A549 (cell line): ENCODE data around the gene ZNF423. TPM values are rescaled to one million over a fixed set of nuclear protein-coding genes. Genes with fewer than 3 reads are reported as not detected.

Experiments used
- ATAC-seq, 2 experiments: fragments of 200-7000 bp in 1 of 2; fragments of >200 bp in 1 of 2; cut with Nextera tagmentation in 1 of 2; cut with Tn5 transposase in 1 of 2; 3 replicates each; pipeline versions ENCODE4 v1.8.0 to v1.9.1; 2018 to 2020; ENCODE audit warnings: mild to moderate bottlenecking in 1 of 2, moderate library complexity in 1 of 2
- CTCF ChIA-PET: fragments of 300-600 bp; sonication (Branson Sonifier 250); formaldehyde crosslinking; extraction: SDS; loops from one replicate; lab custom pipeline; 2021; ENCODE audit warnings: antibody characterized with exemption, inconsistent platforms; lab: Yijun Ruan, JAX
- POLR2A ChIA-PET: fragments of 350-600 bp; formaldehyde crosslinking; extraction: SDS; loops from one replicate; lab custom pipeline; 2021; ENCODE audit warnings: antibody characterized with exemption, inconsistent platforms; lab: Yijun Ruan, JAX
- DNase-seq, 2 experiments: peaks; one replicate each; pipeline versions ENCODE4 v3.0.0 to v3.0.0-alpha.2; 2011 to 2016; ENCODE audit warnings: low read depth in 1 of 2, low spot score in 1 of 2
- FAIRE-seq: peaks from 2 replicates; lab custom pipeline; 2011; peaks lifted over from hg19 to GRCh38; lab: Jason Lieb, UNC
- H3K27ac ChIP-seq, 2 experiments: fragments of >200 bp; sonication (Bioruptor Twin); formaldehyde crosslinking; 3 replicates each; pipeline ENCODE4 v1.5.1; 2016 to 2017
- H3K4me1 ChIP-seq: fragments of >200 bp; sonication (Bioruptor Twin); formaldehyde crosslinking; 3 replicates; pipeline ENCODE4 v1.6.1; 2016
- H3K4me2 ChIP-seq: fragments of >200 bp; sonication (Bioruptor Twin); formaldehyde crosslinking; 3 replicates; pipeline ENCODE4 v1.6.1; 2016
- H3K4me3 ChIP-seq: fragments of >200 bp; sonication (Bioruptor Twin); formaldehyde crosslinking; 3 replicates; pipeline ENCODE4 v1.5.1; 2016
- H3K9me3 ChIP-seq: fragments of >200 bp; sonication (Bioruptor Twin); formaldehyde crosslinking; 3 replicates; pipeline ENCODE4 v1.6.1; 2016
- BHLHE40 ChIP-seq: IDR thresholded peaks from 2 replicates; pipeline ENCODE4 v1.6.1; 2012; ENCODE audit warnings: low read depth, low read length, inconsistent platforms
- CBX2 ChIP-seq: fragments of 200-600 bp; sonication (generic); IDR thresholded peaks from 2 replicates; pipeline ENCODE4 v1.6.1; 2016; ENCODE audit warnings: low read depth, mild to moderate bottlenecking, borderline replicate concordance
- CBX8 ChIP-seq: fragments of 200-600 bp; sonication (generic); IDR thresholded peaks from 2 replicates; pipeline ENCODE4 v1.6.1; 2016
- CEBPB ChIP-seq, 2 experiments: fragments of >200 bp in 1 of 2; sonication (Bioruptor Twin) in 1 of 2; formaldehyde crosslinking in 1 of 2; IDR thresholded peaks; 2 replicates each; pipeline ENCODE4 v1.6.1; 2012 to 2016
- CHD2 ChIP-seq: fragments of 150-350 bp; IDR thresholded peaks from 2 replicates; pipeline ENCODE4 v1.6.1; 2014; ENCODE audit warnings: low read length; ENCODE audit not compliant: partially characterized antibody
- EHF ChIP-seq: fragments of 250-450 bp; sonication (Bioruptor Pico); IDR thresholded peaks from 2 replicates; pipeline ENCODE4 v1.5.0; 2020; ENCODE audit warnings: mild to moderate bottlenecking
- EP300 ChIP-seq, 2 experiments: fragments of >200 bp; sonication (Bioruptor Twin); formaldehyde crosslinking; IDR thresholded peaks; 2 replicates in 1 of 2; 3 replicates in 1 of 2; pipeline ENCODE4 v1.6.1; 2016 to 2017
- FOSB ChIP-seq: fragments of 250-450 bp; sonication (Bioruptor Pico); IDR thresholded peaks from 2 replicates; pipeline ENCODE4 v1.5.0; 2020; ENCODE audit warnings: mild to moderate bottlenecking, moderate library complexity
- FOSL2 ChIP-seq, 2 experiments: fragments of 450-650 bp in 1 of 2; fragments of >200 bp in 1 of 2; sonication (Bioruptor Twin) in 1 of 2; formaldehyde crosslinking; IDR thresholded peaks; 2 replicates each; pipeline versions ENCODE4 v1.5.0 to v1.6.1; 2016 to 2020; ENCODE audit warnings: mild to moderate bottlenecking in 1 of 2, moderate library complexity in 1 of 2
- FOXS1 ChIP-seq: fragments of 250-450 bp; sonication (Bioruptor Pico); IDR thresholded peaks from 2 replicates; pipeline ENCODE4 v1.5.0; 2020; ENCODE audit warnings: mild to moderate bottlenecking, moderate library complexity
- GATA3 ChIP-seq: IDR thresholded peaks from 2 replicates; pipeline ENCODE4 v1.6.1; 2012; ENCODE audit warnings: borderline replicate concordance
- HEYL ChIP-seq: fragments of 250-450 bp; sonication (Bioruptor Pico); IDR thresholded peaks from 2 replicates; pipeline ENCODE4 v1.8.0; 2021; ENCODE audit warnings: mild to moderate bottlenecking, moderate library complexity
- HOXB13 ChIP-seq: fragments of 250-450 bp; sonication (Bioruptor Pico); IDR thresholded peaks from 2 replicates; pipeline ENCODE4 v1.5.0; 2020; ENCODE audit warnings: low read depth, mild to moderate bottlenecking, moderate library complexity
- HOXB5 ChIP-seq: fragments of 250-450 bp; sonication (Bioruptor Pico); IDR thresholded peaks from 2 replicates; pipeline ENCODE4 v1.5.0; 2020; ENCODE audit warnings: mild to moderate bottlenecking, moderate library complexity
- KDM5A ChIP-seq: fragments of 200-600 bp; sonication (generic); IDR thresholded peaks from 2 replicates; pipeline ENCODE4 v1.6.1; 2016; ENCODE audit warnings: antibody characterized with exemption, mild to moderate bottlenecking
- MAFK ChIP-seq: fragments of 450-650 bp; IDR thresholded peaks from 2 replicates; pipeline ENCODE4 v1.6.1; 2014; ENCODE audit not compliant: partially characterized antibody
- MAZ ChIP-seq: fragments of 150-350 bp; IDR thresholded peaks from 2 replicates; pipeline ENCODE4 v1.6.1; 2014; ENCODE audit warnings: antibody characterized with exemption, low read depth, low read length, borderline replicate concordance
- MYC ChIP-seq: IDR thresholded peaks from 2 replicates; pipeline ENCODE4 v1.6.1; 2012; ENCODE audit warnings: mild to moderate bottlenecking, inconsistent platforms, low read length, improper control_type of control experiment, borderline replicate concordance
- NR3C1 ChIP-seq: fragments of >200 bp; sonication (Bioruptor Twin); formaldehyde crosslinking; IDR thresholded peaks from 3 replicates; pipeline ENCODE4 v1.6.1; 2017
- POLR2A ChIP-seq: IDR thresholded peaks from 2 replicates; pipeline ENCODE4 v1.6.1; 2012; ENCODE audit warnings: mild to moderate bottlenecking, low read length
- RAD21 ChIP-seq, 2 experiments: fragments of >200 bp in 1 of 2; sonication (Bioruptor Twin) in 1 of 2; formaldehyde crosslinking in 1 of 2; IDR thresholded peaks in 1 of 2; conservative IDR thresholded peaks in 1 of 2; 2 replicates in 1 of 2; 3 replicates in 1 of 2; pipeline ENCODE4 v1.6.1; 2012 to 2018; ENCODE audit warnings: inconsistent platforms in 1 of 2
- TFCP2L1 ChIP-seq: fragments of 250-450 bp; sonication (Bioruptor Pico); IDR thresholded peaks from 2 replicates; pipeline ENCODE4 v1.5.0; 2021; ENCODE audit warnings: mild to moderate bottlenecking
- TP53 ChIP-seq: fragments of 250-450 bp; sonication (Bioruptor Pico); IDR thresholded peaks from 2 replicates; pipeline ENCODE4 v1.5.0; 2021; ENCODE audit warnings: mild to moderate bottlenecking, moderate library complexity
- ZSCAN20 ChIP-seq: fragments of 250-450 bp; sonication (Bioruptor Pico); IDR thresholded peaks from 2 replicates; pipeline ENCODE4 v1.8.0; 2022; ENCODE audit warnings: mild to moderate bottlenecking, moderate library complexity
- WGBS: methylation state at CpG from one replicate; pipeline ENCODE4 v1.1.6; 2017; ENCODE audit errors: missing lambda C conversion rate; 5-methylcytosine and 5-hydroxymethylcytosine counted together
- polyA plus RNA-seq, 4 experiments: library from polyadenylated mRNA; depleted of rRNA in 3 of 4; stranded (reverse); fragments of >200 nt; fragmentation: RNase III in 1 of 4; extraction: RNeasy Plus Mini Kit Qiagen cat#74134 plus additional on column Dnase treatment in 1 of 4; gene quantifications; 2 replicates in 3 of 4; 3 replicates in 1 of 4; pipeline ENCODE4 v1.2.3, GENCODE V29; 2011 to 2017
- TF ChIP-seq, protein P1 (sequence below): IDR thresholded peaks from 2 replicates; pipeline ENCODE4 v1.6.1; 2012
- TF ChIP-seq, protein P2 (sequence below): fragments of >200 bp; sonication (Bioruptor Twin); formaldehyde crosslinking; IDR thresholded peaks from 3 replicates; pipeline ENCODE4 v1.6.1; 2016
- TF ChIP-seq, protein P3 (sequence below): IDR thresholded peaks from 2 replicates; pipeline ENCODE4 v1.6.1; 2012; ENCODE audit warnings: low read depth, borderline replicate concordance
- TF ChIP-seq, protein P4 (sequence below): fragments of 200-600 bp; sonication (generic); IDR thresholded peaks from 2 replicates; pipeline ENCODE4 v1.6.1; 2016; ENCODE audit warnings: antibody characterized with exemption, mild to moderate bottlenecking, moderate library complexity

Gene ZNF423
- polyA plus RNA-seq, 2 of the 4 experiments (the other 2 are of a cell fraction) = 0.04 to 0.10 TPM

DNA sequence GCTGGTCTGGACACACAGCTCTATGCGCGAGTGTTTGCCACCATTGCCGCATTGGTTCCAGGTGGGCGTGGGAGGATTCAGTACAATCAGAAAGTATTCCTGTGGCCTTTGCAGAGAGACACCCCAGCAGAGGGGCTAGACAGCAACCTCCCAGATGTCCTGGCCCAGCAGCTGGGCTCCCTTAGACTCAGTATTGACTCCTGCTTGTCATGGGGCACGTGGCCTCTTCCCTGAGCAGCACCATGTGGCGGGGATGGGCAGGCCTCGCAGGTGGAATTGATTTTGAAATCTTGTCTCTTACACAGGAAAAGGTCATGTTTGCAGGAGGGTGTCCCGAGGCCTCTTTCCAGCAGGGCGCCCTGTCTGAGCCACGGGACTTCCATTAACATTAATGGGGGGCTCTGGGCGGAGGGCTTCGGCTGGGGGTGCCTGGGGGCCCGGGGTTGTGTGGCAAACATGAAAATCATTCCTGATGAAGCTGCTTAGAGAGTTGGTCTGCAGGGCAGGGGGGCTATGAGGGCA lies 385.9 kb downstream of the ZNF423 start:
- H3K4me1 ChIP-seq = no peaks in the 10 kb centered on the region
- DNase-seq (no peak), ATAC-seq (no peak), FAIRE-seq (no peak)
- no peak overlapping the region for H3K4me2 ChIP-seq
- H3K27ac ChIP-seq = no peak overlapping the region
- H3K4me3 ChIP-seq = no peak overlapping the region
- H3K9me3 ChIP-seq = no peaks in the 10 kb centered on the region
- 82% methylated on average over 6 of the region's 13 CpGs for WGBS
- POLR2A ChIA-PET = no interaction called here
- CTCF ChIA-PET = interaction anchor here (0.8 to 1.4 kb wide), 2 partner anchors 62 to 123 kb away, joined by 4 to 6 read pairs; no protein-coding TSS in a partner anchor
- TF ChIP-seq FOXS1 (CRISPR knock-in tag) (no peak), RAD21 (conservative IDR thresholded peaks at IDR 0.05 in 1 of 2, IDR thresholded peaks at IDR 0.05 in 1 of 2) (no peak)

DNA sequence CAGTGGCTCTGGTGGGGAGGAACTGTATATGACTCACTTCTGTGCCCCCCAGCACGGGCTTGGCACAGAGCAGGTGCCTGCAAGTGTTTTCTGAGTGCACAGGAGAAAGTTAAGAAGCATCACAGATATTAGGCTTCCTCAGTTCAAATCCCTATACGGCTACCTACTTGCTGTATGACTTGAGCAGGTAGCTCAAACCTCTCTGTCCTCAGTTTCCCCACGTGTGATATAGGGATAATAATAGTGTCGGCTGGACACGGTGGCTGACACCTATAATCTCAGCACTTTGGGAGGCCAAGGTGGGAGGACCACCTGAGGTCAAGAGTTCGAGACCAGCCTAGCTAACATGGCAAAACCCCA lies 386.6 kb downstream of the ZNF423 start:
- no peak for FAIRE-seq

DNA sequence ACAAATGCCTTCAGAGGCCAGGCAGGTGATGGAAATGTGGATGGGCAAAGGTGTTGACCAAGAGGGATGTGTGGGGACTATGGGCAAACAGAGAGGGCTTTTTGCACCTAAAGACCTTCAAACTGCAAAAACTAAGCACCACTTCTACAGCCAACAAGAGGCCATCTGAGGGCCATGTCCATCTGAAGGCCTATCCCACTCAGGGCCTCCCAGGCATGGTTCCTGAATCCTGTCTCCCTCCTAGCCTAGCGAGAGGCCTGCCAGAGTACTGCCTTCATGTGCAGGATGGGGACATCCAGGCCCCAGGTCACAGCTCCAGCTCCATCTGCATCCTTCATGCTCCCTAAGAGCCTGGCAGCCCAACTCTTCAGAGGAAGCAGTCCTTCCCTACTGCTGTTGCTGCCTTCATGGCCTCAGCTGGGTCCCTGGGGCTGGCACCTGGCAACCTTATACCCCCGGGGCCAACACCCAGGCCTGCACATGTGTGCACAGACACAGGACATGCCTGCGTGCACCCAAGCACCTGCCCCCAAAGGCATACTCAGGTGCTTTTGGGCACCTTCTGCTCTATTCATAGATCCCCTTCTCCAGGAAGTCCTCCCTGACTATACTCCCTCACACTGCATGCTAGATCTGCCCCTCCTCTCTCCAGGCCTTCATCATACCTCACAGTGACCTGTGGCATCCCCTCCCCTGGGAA lies 387.2 kb downstream of the ZNF423 start:
- POLR2A ChIA-PET = no interaction called here
- CTCF ChIA-PET = interaction anchor here (0.7 kb wide), 1 partner anchor 75 kb away, joined by 3 read pairs; no protein-coding TSS in a partner anchor
- ATAC-seq (no peak), DNase-seq (no peak), FAIRE-seq (no peak)
- Histone ChIP-seq H3K27ac (no peak overlapping the region), H3K4me3 (no peak overlapping the region), H3K9me3 (no peaks in the 10 kb centered on the region), H3K4me1 (no peaks in the 10 kb centered on the region), H3K4me2 (no peak overlapping the region)
- whole genome bisulfite sequencing = 27% methylated on average over 3 of the region's 3 CpGs
- TF ChIP-seq EHF (CRISPR knock-in tag) (no peak), MAFK (no peak), CBX2 (no peak), FOSB (CRISPR knock-in tag) (no peak), POLR2A (no peak), GATA3 (no peak), TFCP2L1 (CRISPR knock-in tag) (no peak), FOXS1 (CRISPR knock-in tag) (no peak), EP300 (IDR thresholded peaks at IDR 0.05) (no peak), HOXB13 (CRISPR knock-in tag) (no peak), KDM5A (no peak), HEYL (CRISPR knock-in tag) (no peak), HOXB5 (CRISPR knock-in tag) (no peak), NR3C1 (no peak), BHLHE40 (no peak), TP53 (CRISPR knock-in tag) (no peak)
- TF ChIP-seq, protein P1, sequence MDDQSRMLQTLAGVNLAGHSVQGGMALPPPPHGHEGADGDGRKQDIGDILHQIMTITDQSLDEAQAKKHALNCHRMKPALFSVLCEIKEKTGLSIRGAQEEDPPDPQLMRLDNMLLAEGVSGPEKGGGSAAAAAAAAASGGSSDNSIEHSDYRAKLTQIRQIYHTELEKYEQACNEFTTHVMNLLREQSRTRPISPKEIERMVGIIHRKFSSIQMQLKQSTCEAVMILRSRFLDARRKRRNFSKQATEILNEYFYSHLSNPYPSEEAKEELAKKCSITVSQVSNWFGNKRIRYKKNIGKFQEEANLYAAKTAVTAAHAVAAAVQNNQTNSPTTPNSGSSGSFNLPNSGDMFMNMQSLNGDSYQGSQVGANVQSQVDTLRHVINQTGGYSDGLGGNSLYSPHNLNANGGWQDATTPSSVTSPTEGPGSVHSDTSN = no peak
- TF ChIP-seq, protein P2, sequence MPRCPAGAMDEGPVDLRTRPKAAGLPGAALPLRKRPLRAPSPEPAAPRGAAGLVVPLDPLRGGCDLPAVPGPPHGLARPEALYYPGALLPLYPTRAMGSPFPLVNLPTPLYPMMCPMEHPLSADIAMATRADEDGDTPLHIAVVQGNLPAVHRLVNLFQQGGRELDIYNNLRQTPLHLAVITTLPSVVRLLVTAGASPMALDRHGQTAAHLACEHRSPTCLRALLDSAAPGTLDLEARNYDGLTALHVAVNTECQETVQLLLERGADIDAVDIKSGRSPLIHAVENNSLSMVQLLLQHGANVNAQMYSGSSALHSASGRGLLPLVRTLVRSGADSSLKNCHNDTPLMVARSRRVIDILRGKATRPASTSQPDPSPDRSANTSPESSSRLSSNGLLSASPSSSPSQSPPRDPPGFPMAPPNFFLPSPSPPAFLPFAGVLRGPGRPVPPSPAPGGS = no peak
- TF ChIP-seq, protein P3, sequence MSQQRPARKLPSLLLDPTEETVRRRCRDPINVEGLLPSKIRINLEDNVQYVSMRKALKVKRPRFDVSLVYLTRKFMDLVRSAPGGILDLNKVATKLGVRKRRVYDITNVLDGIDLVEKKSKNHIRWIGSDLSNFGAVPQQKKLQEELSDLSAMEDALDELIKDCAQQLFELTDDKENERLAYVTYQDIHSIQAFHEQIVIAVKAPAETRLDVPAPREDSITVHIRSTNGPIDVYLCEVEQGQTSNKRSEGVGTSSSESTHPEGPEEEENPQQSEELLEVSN = no peak

More for the DNA sequence above, 386.6 kb downstream of the ZNF423 start:
- H3K4me1 ChIP-seq = no peaks in the 10 kb centered on the region
- 32% methylated on average over 6 of the region's 6 CpGs for WGBS
- no peak overlapping the region for H3K4me2 ChIP-seq
- POLR2A ChIA-PET = no interaction called here
- no peaks in the 10 kb centered on the region for H3K9me3 ChIP-seq
- DNase-seq = no peak
- CTCF ChIA-PET = interaction anchor here (0.7 to 1.4 kb wide), 3 partner anchors 61 to 123 kb away, joined by 3 to 6 read pairs (median 4); no protein-coding TSS in a partner anchor
- no peak overlapping the region for H3K27ac ChIP-seq
- TF ChIP-seq MAZ (no peak), MYC (no peak), CBX2 (no peak), EHF (CRISPR knock-in tag) (no peak), CBX8 (no peak), ZSCAN20 (no peak), CHD2 (no peak), FOSL2 (IDR thresholded peaks at IDR 0.05) (no peak), FOSL2 (CRISPR knock-in tag; IDR thresholded peaks at IDR 0.05) (no peak), CEBPB (IDR thresholded peaks at IDR 0.05) (no peak), BHLHE40 (no peak)
- TF ChIP-seq, protein P4, sequence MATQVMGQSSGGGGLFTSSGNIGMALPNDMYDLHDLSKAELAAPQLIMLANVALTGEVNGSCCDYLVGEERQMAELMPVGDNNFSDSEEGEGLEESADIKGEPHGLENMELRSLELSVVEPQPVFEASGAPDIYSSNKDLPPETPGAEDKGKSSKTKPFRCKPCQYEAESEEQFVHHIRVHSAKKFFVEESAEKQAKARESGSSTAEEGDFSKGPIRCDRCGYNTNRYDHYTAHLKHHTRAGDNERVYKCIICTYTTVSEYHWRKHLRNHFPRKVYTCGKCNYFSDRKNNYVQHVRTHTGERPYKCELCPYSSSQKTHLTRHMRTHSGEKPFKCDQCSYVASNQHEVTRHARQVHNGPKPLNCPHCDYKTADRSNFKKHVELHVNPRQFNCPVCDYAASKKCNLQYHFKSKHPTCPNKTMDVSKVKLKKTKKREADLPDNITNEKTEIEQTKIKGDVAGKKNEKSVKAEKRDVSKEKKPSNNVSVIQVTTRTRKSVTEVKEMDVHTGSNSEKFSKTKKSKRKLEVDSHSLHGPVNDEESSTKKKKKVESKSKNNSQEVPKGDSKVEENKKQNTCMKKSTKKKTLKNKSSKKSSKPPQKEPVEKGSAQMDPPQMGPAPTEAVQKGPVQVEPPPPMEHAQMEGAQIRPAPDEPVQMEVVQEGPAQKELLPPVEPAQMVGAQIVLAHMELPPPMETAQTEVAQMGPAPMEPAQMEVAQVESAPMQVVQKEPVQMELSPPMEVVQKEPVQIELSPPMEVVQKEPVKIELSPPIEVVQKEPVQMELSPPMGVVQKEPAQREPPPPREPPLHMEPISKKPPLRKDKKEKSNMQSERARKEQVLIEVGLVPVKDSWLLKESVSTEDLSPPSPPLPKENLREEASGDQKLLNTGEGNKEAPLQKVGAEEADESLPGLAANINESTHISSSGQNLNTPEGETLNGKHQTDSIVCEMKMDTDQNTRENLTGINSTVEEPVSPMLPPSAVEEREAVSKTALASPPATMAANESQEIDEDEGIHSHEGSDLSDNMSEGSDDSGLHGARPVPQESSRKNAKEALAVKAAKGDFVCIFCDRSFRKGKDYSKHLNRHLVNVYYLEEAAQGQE = no peak
- H3K4me3 ChIP-seq = no peak overlapping the region
- ATAC-seq = no peak
